ENCODE measurements around the gene IGFBP3. TPM values are rescaled to one million over a fixed set of nuclear protein-coding genes. Genes with fewer than 3 reads are reported as not detected.

The IGFBP3 gene
- total RNA-seq, 1 experiment from 2014 or later, result 315 TPM

DNA sequence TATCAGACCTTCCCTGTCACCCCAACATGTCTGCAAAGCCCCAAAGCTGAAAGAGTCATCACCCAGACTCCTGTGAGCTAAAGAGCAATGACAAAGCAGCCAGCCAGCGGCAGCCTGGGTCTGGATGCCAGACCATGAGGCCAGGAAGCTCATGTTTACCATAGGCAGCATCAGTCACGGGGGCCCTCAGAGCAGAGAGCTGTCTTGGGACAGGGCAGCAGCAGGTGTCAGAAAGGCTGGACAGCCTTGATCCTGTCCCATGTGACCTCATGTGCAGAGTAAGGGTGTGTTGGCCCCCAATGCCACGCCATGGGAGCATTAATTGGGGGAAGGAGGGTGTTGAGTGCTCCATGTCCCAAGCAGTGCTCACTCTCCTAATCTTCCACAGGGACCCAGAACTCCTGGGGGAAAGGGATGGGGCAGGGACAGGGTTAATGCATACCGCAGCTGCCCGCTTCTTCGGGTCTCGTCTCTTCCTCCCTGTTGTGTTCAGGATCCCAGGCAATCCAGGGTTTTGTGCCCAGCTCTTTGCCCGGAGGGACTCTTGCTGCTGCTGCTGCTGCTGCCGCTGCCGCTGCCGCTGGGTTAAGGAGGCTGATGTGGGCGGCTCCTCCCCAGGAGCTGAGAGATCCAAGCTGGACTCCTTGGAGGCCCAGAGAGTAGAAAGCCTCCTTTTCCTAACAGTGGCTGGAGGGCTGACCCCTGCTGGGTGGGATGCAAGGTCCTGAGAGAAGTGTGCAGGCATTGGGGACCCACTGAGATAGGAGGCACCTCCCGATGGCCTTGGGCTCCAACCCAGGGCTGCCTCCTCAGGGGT is 55.3 kb downstream of the IGFBP3 start:
- Mint-ChIP-seq H3K27me3 (ENCODE audit: unreplicated experiment) (no peaks in the 10 kb centered on the region), H3K4me1 (ENCODE audit: low read depth, unreplicated experiment) (peaks cover 11% of the 10 kb centered on the region), H3K9me3 (ENCODE audit: low read depth, unreplicated experiment) (no peaks in the 10 kb centered on the region), H3K4me3 (ENCODE audit: low read depth, unreplicated experiment) (no peak overlapping the region), H3K36me3 (ENCODE audit: insufficient read depth, unreplicated experiment) (no peaks in the 10 kb centered on the region), H3K27ac (ENCODE audit: unreplicated experiment) (no peak overlapping the region)
- intact Hi-C loops (cut with micrococcal nuclease; ENCODE audit: unreplicated experiment), result no loop called here
- CTCF ChIA-PET, result interaction anchor here (1.0 kb wide), 1 partner anchor 780 kb away, joined by 3 read pairs; no protein-coding TSS in a partner anchor
- TF ChIP-seq, protein P1, sequence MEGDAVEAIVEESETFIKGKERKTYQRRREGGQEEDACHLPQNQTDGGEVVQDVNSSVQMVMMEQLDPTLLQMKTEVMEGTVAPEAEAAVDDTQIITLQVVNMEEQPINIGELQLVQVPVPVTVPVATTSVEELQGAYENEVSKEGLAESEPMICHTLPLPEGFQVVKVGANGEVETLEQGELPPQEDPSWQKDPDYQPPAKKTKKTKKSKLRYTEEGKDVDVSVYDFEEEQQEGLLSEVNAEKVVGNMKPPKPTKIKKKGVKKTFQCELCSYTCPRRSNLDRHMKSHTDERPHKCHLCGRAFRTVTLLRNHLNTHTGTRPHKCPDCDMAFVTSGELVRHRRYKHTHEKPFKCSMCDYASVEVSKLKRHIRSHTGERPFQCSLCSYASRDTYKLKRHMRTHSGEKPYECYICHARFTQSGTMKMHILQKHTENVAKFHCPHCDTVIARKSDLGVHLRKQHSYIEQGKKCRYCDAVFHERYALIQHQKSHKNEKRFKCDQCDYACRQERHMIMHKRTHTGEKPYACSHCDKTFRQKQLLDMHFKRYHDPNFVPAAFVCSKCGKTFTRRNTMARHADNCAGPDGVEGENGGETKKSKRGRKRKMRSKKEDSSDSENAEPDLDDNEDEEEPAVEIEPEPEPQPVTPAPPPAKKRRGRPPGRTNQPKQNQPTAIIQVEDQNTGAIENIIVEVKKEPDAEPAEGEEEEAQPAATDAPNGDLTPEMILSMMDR (IDR thresholded peaks at IDR 0.05; ENCODE audit: unreplicated experiment), result no peak
- BruUV-seq (replicated peaks), result no TSS peak
- no peak for DNase-seq

DNA sequence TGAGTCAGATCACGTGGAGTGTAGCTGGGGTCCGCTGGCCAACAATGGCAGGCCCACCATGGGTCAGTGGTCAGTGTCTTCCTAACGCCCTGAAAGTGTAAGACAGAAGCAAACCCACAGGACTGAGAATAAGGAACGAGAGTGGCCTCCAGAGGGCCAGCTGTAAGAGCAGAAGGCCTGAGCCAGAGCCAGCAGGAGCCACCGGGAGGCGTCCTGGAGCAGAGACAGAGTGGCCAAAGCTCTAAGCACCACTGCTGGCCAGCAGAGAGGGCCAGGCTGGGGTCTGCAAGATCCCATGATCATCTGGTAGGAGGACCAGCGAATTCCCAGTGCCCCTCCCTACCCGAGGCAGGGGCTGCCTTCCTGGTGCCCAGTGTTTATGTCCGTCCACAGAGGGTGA is 57.4 kb downstream of the IGFBP3 start:
- intact Hi-C loops (cut with micrococcal nuclease; ENCODE audit: unreplicated experiment), result no loop called here

More for the DNA sequence above, 57.4 kb downstream of the IGFBP3 start:
- H3K27ac Mint-ChIP-seq (ENCODE audit: unreplicated experiment), result no peak overlapping the region
- no TSS peak for BruUV-seq (replicated peaks)
- no peak overlapping the region for H3K4me3 Mint-ChIP-seq (ENCODE audit: low read depth, unreplicated experiment)
- TF ChIP-seq, protein P1 (IDR thresholded peaks at IDR 0.05; ENCODE audit: unreplicated experiment), result no peak
- CTCF ChIA-PET, result interaction anchor here (0.7 to 1.2 kb wide), 3 partner anchors 8 to 17 kb away, joined by 3 read pairs; no protein-coding TSS in a partner anchor
- peaks cover 19% of the 10 kb centered on the region for H3K27me3 Mint-ChIP-seq (ENCODE audit: unreplicated experiment)
- peaks cover 3% of the 10 kb centered on the region for H3K4me1 Mint-ChIP-seq (ENCODE audit: low read depth, unreplicated experiment)
- H3K9me3 Mint-ChIP-seq (ENCODE audit: low read depth, unreplicated experiment), result no peaks in the 10 kb centered on the region
- DNase-seq, result peak; percentile 29
- H3K36me3 Mint-ChIP-seq (ENCODE audit: insufficient read depth, unreplicated experiment), result no peaks in the 10 kb centered on the region

Other genes with a start within 250 kb of the IGFBP3 start
- gene CCDC201, start 48.2 kb downstream of the IGFBP3 start, total RNA-seq (2022), result not detected in 2 replicates
- 3.3 and 6.1 TPM in 2 replicates for gene IGFBP1, start 32.8 kb downstream of the IGFBP3 start, total RNA-seq (2022)